ENCODE data around the gene TRIM66. TPM values are rescaled to one million over a fixed set of nuclear protein-coding genes. Genes with fewer than 3 reads are reported as not detected.

TRIM66 gene
- total and polyA plus RNA-seq, 9 of the 15 experiments (the other 6 are each of a cell fraction or from before 2014, with no cell fraction given): 1.1 to 7.3 (median 4.9) TPM

DNA sequence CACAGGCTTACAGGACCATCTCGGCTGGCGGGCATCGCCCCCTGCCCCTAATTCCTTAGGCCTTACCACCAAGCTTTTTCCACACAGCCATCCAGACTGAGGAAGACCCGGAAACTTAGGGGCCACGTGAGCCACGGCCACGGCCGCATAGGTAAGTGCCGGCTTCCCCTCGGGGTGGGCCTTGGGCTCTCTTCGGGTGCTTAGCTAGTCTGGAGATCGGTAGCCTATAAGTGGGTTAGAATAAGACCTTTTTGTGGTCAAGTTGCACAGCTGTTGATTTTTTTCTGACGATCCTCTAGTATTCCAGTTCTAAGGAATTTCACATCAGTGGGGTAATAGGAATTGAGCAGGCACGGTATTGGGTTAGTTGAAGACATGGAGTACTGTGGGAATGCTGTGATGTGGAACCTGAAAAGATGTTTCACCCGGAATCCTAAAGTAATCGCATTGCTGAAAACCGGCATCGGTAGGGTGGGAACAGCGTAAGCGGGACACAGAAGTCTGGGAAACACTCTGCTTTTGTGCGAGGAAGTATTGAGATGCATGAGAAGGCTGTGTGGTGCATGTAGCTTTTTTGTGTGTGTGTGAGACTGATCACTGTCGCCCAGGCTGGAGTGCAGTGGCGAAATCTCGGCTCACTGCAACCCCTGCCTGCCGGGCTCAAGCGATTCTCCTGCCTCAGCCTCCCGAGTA is 796 bp upstream of the TRIM66 start (continued):
- no peak for TF ChIP-seq STAG1 (CRISPR knock-in tag; IDR thresholded peaks at IDR 0.05; ENCODE audit: borderline replicate concordance)
- TF ChIP-seq HDAC8 (tag; IDR thresholded peaks at IDR 0.05): no peak
- no peak for TF ChIP-seq RBM34 (IDR thresholded peaks at IDR 0.05; ENCODE audit: borderline replicate concordance, insufficient read depth, low read length)
- TF ChIP-seq SPI1 (IDR thresholded peaks at IDR 0.05; ENCODE audit: borderline replicate concordance, low read depth, low read length): no peak
- TF ChIP-seq RBM25 (IDR thresholded peaks at IDR 0.05; ENCODE audit: low read depth, low read length, severe bottlenecking): no peak
- TF ChIP-seq, protein P1, sequence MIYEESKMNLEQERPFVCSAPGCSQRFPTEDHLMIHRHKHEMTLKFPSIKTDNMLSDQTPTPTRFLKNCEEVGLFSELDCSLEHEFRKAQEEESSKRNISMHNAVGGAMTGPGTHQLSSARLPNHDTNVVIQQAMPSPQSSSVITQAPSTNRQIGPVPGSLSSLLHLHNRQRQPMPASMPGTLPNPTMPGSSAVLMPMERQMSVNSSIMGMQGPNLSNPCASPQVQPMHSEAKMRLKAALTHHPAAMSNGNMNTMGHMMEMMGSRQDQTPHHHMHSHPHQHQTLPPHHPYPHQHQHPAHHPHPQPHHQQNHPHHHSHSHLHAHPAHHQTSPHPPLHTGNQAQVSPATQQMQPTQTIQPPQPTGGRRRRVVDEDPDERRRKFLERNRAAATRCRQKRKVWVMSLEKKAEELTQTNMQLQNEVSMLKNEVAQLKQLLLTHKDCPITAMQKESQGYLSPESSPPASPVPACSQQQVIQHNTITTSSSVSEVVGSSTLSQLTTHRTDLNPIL (CRISPR knock-in tag; IDR thresholded peaks at IDR 0.05): no peak
- no peak for TF ChIP-seq NR2C1 (IDR thresholded peaks at IDR 0.05)
- no peak for TF ChIP-seq NR2C1 (tag; IDR thresholded peaks at IDR 0.05)
- TF ChIP-seq MTF1 (CRISPR knock-in tag; IDR thresholded peaks at IDR 0.05; ENCODE audit: borderline replicate concordance): no peak
- TF ChIP-seq ZNF407 (IDR thresholded peaks at IDR 0.05; ENCODE audit: low read depth): no peak
- TF ChIP-seq, protein P2, sequence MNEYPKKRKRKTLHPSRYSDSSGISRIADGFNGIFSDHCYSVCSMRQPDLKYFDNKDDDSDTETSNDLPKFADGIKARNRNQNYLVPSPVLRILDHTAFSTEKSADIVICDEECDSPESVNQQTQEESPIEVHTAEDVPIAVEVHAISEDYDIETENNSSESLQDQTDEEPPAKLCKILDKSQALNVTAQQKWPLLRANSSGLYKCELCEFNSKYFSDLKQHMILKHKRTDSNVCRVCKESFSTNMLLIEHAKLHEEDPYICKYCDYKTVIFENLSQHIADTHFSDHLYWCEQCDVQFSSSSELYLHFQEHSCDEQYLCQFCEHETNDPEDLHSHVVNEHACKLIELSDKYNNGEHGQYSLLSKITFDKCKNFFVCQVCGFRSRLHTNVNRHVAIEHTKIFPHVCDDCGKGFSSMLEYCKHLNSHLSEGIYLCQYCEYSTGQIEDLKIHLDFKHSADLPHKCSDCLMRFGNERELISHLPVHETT (CRISPR knock-in tag; conservative IDR thresholded peaks at IDR 0.05 in 1 of 2, IDR thresholded peaks at IDR 0.05 in 1 of 2): no peak
- TF ChIP-seq, protein P3, sequence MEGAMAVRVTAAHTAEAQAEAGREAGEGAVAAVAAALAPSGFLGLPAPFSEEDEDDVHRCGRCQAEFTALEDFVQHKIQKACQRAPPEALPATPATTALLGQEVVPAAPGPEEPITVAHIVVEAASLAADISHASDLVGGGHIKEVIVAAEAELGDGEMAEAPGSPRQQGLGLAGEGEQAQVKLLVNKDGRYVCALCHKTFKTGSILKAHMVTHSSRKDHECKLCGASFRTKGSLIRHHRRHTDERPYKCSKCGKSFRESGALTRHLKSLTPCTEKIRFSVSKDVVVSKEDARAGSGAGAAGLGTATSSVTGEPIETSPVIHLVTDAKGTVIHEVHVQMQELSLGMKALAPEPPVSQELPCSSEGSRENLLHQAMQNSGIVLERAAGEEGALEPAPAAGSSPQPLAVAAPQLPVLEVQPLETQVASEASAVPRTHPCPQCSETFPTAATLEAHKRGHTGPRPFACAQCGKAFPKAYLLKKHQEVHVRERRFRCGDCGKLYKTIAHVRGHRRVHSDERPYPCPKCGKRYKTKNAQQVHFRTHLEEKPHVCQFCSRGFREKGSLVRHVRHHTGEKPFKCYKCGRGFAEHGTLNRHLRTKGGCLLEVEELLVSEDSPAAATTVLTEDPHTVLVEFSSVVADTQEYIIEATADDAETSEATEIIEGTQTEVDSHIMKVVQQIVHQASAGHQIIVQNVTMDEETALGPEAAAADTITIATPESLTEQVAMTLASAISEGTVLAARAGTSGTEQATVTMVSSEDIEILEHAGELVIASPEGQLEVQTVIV (CRISPR knock-in tag; IDR thresholded peaks at IDR 0.05; ENCODE audit: borderline replicate concordance): no peak
- no peak for TF ChIP-seq RAD51 (IDR thresholded peaks at IDR 0.05; ENCODE audit: borderline replicate concordance, low read depth)
- no peak for TF ChIP-seq RHOXF2B (CRISPR knock-in tag; conservative IDR thresholded peaks at IDR 0.05)

Data from K562 (cell line).